Lower leg skin (tissue), 3 donors: Measurements from ENCODE around the gene MAP3K5.

ENCODE experiments used
- POLR2A ChIP-seq, 2 donors: fragments of 450-650 bp; IDR thresholded peaks; one replicate each; pipeline ENCODE4 v1.6.1; 2016 to 2017; ENCODE audit warnings: antibody characterized with exemption in 2 of 2, mild to moderate bottlenecking in 1 of 2, moderate library complexity in 1 of 2
- TF ChIP-seq, protein P1 (sequence below), 3 donors: fragments of 450-650 bp; IDR thresholded peaks; one replicate each; pipeline ENCODE4 v1.5.1; 2016; ENCODE audit warnings: antibody characterized with exemption in 3 of 3, mild to moderate bottlenecking in 3 of 3, moderate library complexity in 2 of 3

DNA sequence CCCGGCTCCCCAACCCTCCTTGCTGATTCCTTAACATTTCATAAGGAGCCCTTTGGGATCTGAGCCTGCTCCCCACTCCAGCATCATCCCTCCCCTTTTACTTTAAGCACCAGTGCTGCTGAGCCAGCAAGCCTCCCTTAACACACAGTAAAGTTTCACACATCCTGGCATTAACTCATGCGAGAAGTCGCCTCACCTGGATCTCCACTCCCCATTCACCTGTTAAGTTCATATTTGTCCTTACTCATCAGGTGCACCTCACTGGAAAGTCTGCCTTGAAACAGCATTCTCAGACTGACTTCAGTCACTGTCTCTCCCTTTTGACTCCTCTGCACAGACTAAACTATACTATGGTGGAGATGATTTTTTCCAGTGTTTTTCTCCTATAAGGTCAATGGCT, 194.2 kb downstream of the MAP3K5 start:
- TF ChIP-seq, protein P1, sequence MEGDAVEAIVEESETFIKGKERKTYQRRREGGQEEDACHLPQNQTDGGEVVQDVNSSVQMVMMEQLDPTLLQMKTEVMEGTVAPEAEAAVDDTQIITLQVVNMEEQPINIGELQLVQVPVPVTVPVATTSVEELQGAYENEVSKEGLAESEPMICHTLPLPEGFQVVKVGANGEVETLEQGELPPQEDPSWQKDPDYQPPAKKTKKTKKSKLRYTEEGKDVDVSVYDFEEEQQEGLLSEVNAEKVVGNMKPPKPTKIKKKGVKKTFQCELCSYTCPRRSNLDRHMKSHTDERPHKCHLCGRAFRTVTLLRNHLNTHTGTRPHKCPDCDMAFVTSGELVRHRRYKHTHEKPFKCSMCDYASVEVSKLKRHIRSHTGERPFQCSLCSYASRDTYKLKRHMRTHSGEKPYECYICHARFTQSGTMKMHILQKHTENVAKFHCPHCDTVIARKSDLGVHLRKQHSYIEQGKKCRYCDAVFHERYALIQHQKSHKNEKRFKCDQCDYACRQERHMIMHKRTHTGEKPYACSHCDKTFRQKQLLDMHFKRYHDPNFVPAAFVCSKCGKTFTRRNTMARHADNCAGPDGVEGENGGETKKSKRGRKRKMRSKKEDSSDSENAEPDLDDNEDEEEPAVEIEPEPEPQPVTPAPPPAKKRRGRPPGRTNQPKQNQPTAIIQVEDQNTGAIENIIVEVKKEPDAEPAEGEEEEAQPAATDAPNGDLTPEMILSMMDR (IDR thresholded peaks at IDR 0.05): no peak
- no peak for TF ChIP-seq POLR2A (IDR thresholded peaks at IDR 0.05)
